Measurements from ENCODE around the gene TGFB1. TPM values are rescaled to one million over a fixed set of nuclear protein-coding genes. Genes with fewer than 3 reads are reported as not detected.

The TGFB1 gene
- total RNA-seq, 1 experiment from 2014 or later: 30.1 TPM

DNA sequence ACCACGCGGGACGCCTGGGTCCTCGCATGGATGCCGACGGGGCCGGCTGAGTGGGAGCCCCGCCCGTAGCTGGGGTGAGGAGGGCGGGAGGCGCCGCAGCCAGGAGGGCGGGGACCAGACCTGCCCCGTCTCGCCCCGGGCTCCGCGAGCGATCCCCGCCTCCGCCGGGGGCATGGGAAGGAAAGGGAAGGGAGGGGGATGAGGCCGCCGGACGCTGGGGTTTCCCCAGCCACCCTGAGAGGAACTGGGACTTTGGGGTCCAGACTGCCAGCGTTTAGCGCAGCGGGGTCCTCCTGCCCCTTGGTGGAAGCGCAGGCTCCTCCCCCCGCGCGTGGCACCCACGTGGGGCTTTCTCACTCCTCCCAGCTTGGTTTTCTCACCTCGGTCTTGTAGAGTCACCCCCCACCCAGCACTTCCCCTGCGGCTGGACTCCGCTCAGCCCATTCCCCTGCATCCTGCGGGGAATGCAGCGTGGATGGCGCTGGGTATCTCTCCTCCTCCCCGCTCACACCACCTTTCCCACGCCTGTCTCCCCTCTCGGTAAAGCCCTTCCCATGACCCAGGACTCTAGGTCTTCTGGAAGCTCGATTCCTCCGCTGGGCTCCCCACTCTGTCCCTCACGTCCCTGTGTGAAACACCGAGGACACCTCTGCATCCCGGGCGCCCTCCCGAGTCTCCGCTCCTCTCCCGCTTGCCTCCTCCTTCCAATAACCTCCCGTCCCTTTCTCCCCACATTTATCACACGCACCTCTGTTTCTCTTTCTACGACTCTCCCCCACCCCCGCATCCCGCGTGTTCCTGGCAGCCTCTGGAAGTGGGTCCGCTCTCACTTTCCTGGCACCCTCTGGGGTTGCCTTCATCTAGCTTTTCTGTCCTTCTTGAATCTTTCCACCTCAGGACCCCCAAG is 2.1 kb downstream of the TGFB1 start:
- WGBS (ENCODE audit: extremely low coverage, insufficient read length, low lambda C conversion rate): no CpG with 5 or more reads among the region's 58 CpGs
- Histone ChIP-seq H3K56ac (ENCODE audit: insufficient read length, low read depth, low read length) (no peak overlapping the region), H2BK12ac (ENCODE audit: insufficient read length, low read depth, low read length) (no peak overlapping the region), H3K79me2 (ENCODE audit: insufficient read depth, low read length) (no peaks in the 10 kb centered on the region), H2BK15ac (ENCODE audit: low read depth, low read length) (no peak overlapping the region), H2AFZ (ENCODE audit: low read length) (no peak overlapping the region), H3T11ph (ENCODE audit: low read length) (no peak overlapping the region), H3K23ac (ENCODE audit: insufficient read length, low read depth, low read length) (no peak overlapping the region), H3K18ac (ENCODE audit: insufficient read length, low read depth, low read length) (no peak overlapping the region), H4K91ac (ENCODE audit: insufficient read length, low read depth, low read length) (no peak overlapping the region), H3K4me2 (ENCODE audit: insufficient read depth, insufficient read length, low read length) (peak overlapping the region; percentile 63), H4K5ac (ENCODE audit: insufficient read length, low read depth, low read length) (no peak overlapping the region), H3K23me2 (ENCODE audit: insufficient read length, low read depth, low read length, poor library complexity, severe bottlenecking) (peaks cover 26% of the 10 kb centered on the region), H3K27me3 (ENCODE audit: insufficient read depth, low read length) (peaks cover 10% of the 10 kb centered on the region; the same call in 1 of the 2 replicates), H3K4me1 (ENCODE audit: insufficient read depth, low read length) (no peaks in the 10 kb centered on the region; the same call in 1 of the 2 replicates), H3K9me3 (ENCODE audit: control insufficient read depth, low read depth, low read length) (no peaks in the 10 kb centered on the region), H4K20me1 (ENCODE audit: control insufficient read depth, insufficient read depth, insufficient read length) (no peaks in the 10 kb centered on the region), H2BK5ac (ENCODE audit: insufficient read length, low read length) (no peak overlapping the region), H2AK5ac (ENCODE audit: insufficient read length, low read length) (no peak overlapping the region), H4K8ac (replicated peaks; ENCODE audit: insufficient read length, low read depth, low read length) (no peak overlapping the region), H3K9ac (ENCODE audit: extremely low read depth, insufficient read length, low read length) (no peak overlapping the region), H2BK120ac (ENCODE audit: low read depth, low read length, poor library complexity, severe bottlenecking) (no peak overlapping the region), H2BK20ac (ENCODE audit: low read depth, low read length, poor library complexity, severe bottlenecking) (no peak overlapping the region), H3K4ac (ENCODE audit: low read depth, low read length) (no peak overlapping the region), H3K79me1 (ENCODE audit: insufficient read depth, low read depth, low read length, poor library complexity, severe bottlenecking) (no peaks in the 10 kb centered on the region), H3K14ac (ENCODE audit: insufficient read depth, low read length) (no peak overlapping the region), H3K27ac (ENCODE audit: insufficient read length, low read depth, low read length) (no peak overlapping the region)
- Mint-ChIP-seq H3K36me3 (ENCODE audit: insufficient read depth in 1 of 3, low read depth in 3 of 3) (peaks cover 0 to 24% (median 5%) of the 10 kb centered on the region in 3 experiments; a peak in 4 of 7 replicates), H3K9me3 (no peaks in the 10 kb centered on the region; a peak in 1 of 5 replicates), H3K27me3 (ENCODE audit: low read depth) (peaks cover 39% of the 10 kb centered on the region), H3K4me3 (peak overlapping the region; percentile 75 to 93), H3K4me1 (peaks cover 20 to 22% of the 10 kb centered on the region in 2 experiments), H3K27ac (no peak overlapping the region)
- TF ChIP-seq CTCF (conservative IDR thresholded peaks at IDR 0.05): no peak
- peak; percentile 44 for DNase-seq

All from H9 (cell line).